ENCODE measurements around the gene SPDYE5. TPM values are rescaled to one million over a fixed set of nuclear protein-coding genes. Genes with fewer than 3 reads are reported as not detected.
"Not testable (repeated sequence)": the region's sequence is repeated elsewhere in the genome, so short reads cannot be mapped to it uniquely, and the experiment has no call there.

The SPDYE5 gene
- polyA plus RNA-seq, 1 donor (not counting 4 experiments of a cell fraction or from before 2014, with no cell fraction given): 0.04 TPM

- dilution Hi-C loops (cut with MboI; ENCODE audit: extremely low pct_ligation_motif_present, low sequenced_read_pairs); H3K9me3 ChIP-seq (ENCODE audit: control insufficient read depth, low read depth, low read length); H3K36me3 ChIP-seq (ENCODE audit: control insufficient read depth in 2 of 2, extremely low read depth in 1 of 2, insufficient read depth in 2 of 2, low read length in 2 of 2): not testable (repeated sequence)
Observed at GRCh38 chr7:75470166-75470565, 22.0 kb upstream of the SPDYE5 start.

GRCh38 chr7:75477457-75477856 lies 14.7 kb upstream of the SPDYE5 start:
- dilution Hi-C loops (cut with MboI; ENCODE audit: extremely low pct_ligation_motif_present, low sequenced_read_pairs); H3K4me3 ChIP-seq (ENCODE audit: control insufficient read depth in 2 of 3, extremely low read depth in 1 of 3, insufficient read depth in 2 of 3, low read depth in 1 of 3, low read length in 3 of 3); FAIRE-seq; H4K20me1 ChIP-seq (ENCODE audit: control insufficient read depth, extremely low read depth, insufficient read depth, low read length); H3K79me2 ChIP-seq (ENCODE audit: control insufficient read depth, insufficient read depth, low read length); H3K9ac ChIP-seq (ENCODE audit: control insufficient read depth, extremely low read depth, insufficient read depth, low read length); DNase-seq (ENCODE audit: low read depth, low spot score); H3K4me1 ChIP-seq (ENCODE audit: control insufficient read depth, extremely low read depth, insufficient read depth, low read length); H3K9me1 ChIP-seq (ENCODE audit: control insufficient read depth, extremely low read depth, insufficient read depth, low read length); H3K27ac ChIP-seq (ENCODE audit: control insufficient read depth, insufficient read depth, low read length); H3K27me3 ChIP-seq (ENCODE audit: control insufficient read depth, extremely low read depth, insufficient read depth, low read length); H2AFZ ChIP-seq (ENCODE audit: control insufficient read depth, low read length); H3K4me2 ChIP-seq (ENCODE audit: control insufficient read depth, extremely low read depth, insufficient read depth, low read depth, low read length); H3K9me3 ChIP-seq (ENCODE audit: control insufficient read depth, low read depth, low read length); H3K36me3 ChIP-seq (ENCODE audit: control insufficient read depth in 2 of 2, extremely low read depth in 1 of 2, insufficient read depth in 2 of 2, low read length in 2 of 2): not testable (repeated sequence)

More at GRCh38 chr7:75470166-75470565, 22.0 kb upstream of the SPDYE5 start:
- not testable (repeated sequence) for H3K9ac ChIP-seq (ENCODE audit: control insufficient read depth, extremely low read depth, insufficient read depth, low read length); H3K27ac ChIP-seq (ENCODE audit: control insufficient read depth, insufficient read depth, low read length); H3K9me1 ChIP-seq (ENCODE audit: control insufficient read depth, extremely low read depth, insufficient read depth, low read length); H3K79me2 ChIP-seq (ENCODE audit: control insufficient read depth, insufficient read depth, low read length); FAIRE-seq; H3K4me1 ChIP-seq (ENCODE audit: control insufficient read depth, extremely low read depth, insufficient read depth, low read length); H2AFZ ChIP-seq (ENCODE audit: control insufficient read depth, low read length); H3K4me2 ChIP-seq (ENCODE audit: control insufficient read depth, extremely low read depth, insufficient read depth, low read depth, low read length); H3K27me3 ChIP-seq (ENCODE audit: control insufficient read depth, extremely low read depth, insufficient read depth, low read length); H4K20me1 ChIP-seq (ENCODE audit: control insufficient read depth, extremely low read depth, insufficient read depth, low read length); DNase-seq (ENCODE audit: low read depth, low spot score); H3K4me3 ChIP-seq (ENCODE audit: control insufficient read depth in 2 of 3, extremely low read depth in 1 of 3, insufficient read depth in 2 of 3, low read depth in 1 of 3, low read length in 3 of 3)

GRCh38 chr7:75480313-75480712 lies 11.8 kb upstream of the SPDYE5 start:
- dilution Hi-C loops (cut with MboI; ENCODE audit: extremely low pct_ligation_motif_present, low sequenced_read_pairs): not testable (repeated sequence)

GRCh38 chr7:75485355-75485978 lies 6.7 kb upstream of the SPDYE5 start:
- H3K27me3 ChIP-seq (ENCODE audit: control insufficient read depth, extremely low read depth, insufficient read depth, low read length); FAIRE-seq; DNase-seq (ENCODE audit: low read depth, low spot score); H3K9me3 ChIP-seq (ENCODE audit: control insufficient read depth, low read depth, low read length); H3K9me1 ChIP-seq (ENCODE audit: control insufficient read depth, extremely low read depth, insufficient read depth, low read length); H3K36me3 ChIP-seq (ENCODE audit: control insufficient read depth in 2 of 2, extremely low read depth in 1 of 2, insufficient read depth in 2 of 2, low read length in 2 of 2); H3K79me2 ChIP-seq (ENCODE audit: control insufficient read depth, insufficient read depth, low read length); H4K20me1 ChIP-seq (ENCODE audit: control insufficient read depth, extremely low read depth, insufficient read depth, low read length); H3K27ac ChIP-seq (ENCODE audit: control insufficient read depth, insufficient read depth, low read length); H3K4me1 ChIP-seq (ENCODE audit: control insufficient read depth, extremely low read depth, insufficient read depth, low read length); dilution Hi-C loops (cut with MboI; ENCODE audit: extremely low pct_ligation_motif_present, low sequenced_read_pairs): not testable (repeated sequence)
- Histone ChIP-seq H3K4me3 (ENCODE audit: control insufficient read depth in 2 of 3, extremely low read depth in 1 of 3, insufficient read depth in 2 of 3, low read depth in 1 of 3, low read length in 3 of 3) (peak overlapping the region; percentile 66 to 76 (median 68)), H3K4me2 (ENCODE audit: control insufficient read depth, extremely low read depth, insufficient read depth, low read depth, low read length) (peak overlapping the region; percentile 48), H3K9ac (ENCODE audit: control insufficient read depth, extremely low read depth, insufficient read depth, low read length) (peak overlapping the region; percentile 80), H2AFZ (ENCODE audit: control insufficient read depth, low read length) (peak overlapping the region; percentile 15)

More at GRCh38 chr7:75480313-75480712, 11.8 kb upstream of the SPDYE5 start:
- not testable (repeated sequence) for H3K4me1 ChIP-seq (ENCODE audit: control insufficient read depth, extremely low read depth, insufficient read depth, low read length); H3K36me3 ChIP-seq (ENCODE audit: control insufficient read depth in 2 of 2, extremely low read depth in 1 of 2, insufficient read depth in 2 of 2, low read length in 2 of 2); H3K4me2 ChIP-seq (ENCODE audit: control insufficient read depth, extremely low read depth, insufficient read depth, low read depth, low read length); H3K79me2 ChIP-seq (ENCODE audit: control insufficient read depth, insufficient read depth, low read length); H3K9me3 ChIP-seq (ENCODE audit: control insufficient read depth, low read depth, low read length); FAIRE-seq; H3K27ac ChIP-seq (ENCODE audit: control insufficient read depth, insufficient read depth, low read length); H2AFZ ChIP-seq (ENCODE audit: control insufficient read depth, low read length); H3K4me3 ChIP-seq (ENCODE audit: control insufficient read depth in 2 of 3, extremely low read depth in 1 of 3, insufficient read depth in 2 of 3, low read depth in 1 of 3, low read length in 3 of 3); DNase-seq (ENCODE audit: low read depth, low spot score); H3K9me1 ChIP-seq (ENCODE audit: control insufficient read depth, extremely low read depth, insufficient read depth, low read length); H4K20me1 ChIP-seq (ENCODE audit: control insufficient read depth, extremely low read depth, insufficient read depth, low read length); H3K27me3 ChIP-seq (ENCODE audit: control insufficient read depth, extremely low read depth, insufficient read depth, low read length); H3K9ac ChIP-seq (ENCODE audit: control insufficient read depth, extremely low read depth, insufficient read depth, low read length)

GRCh38 chr7:75485979-75486643 lies 6.0 kb upstream of the SPDYE5 start, which contains the start of gene POM121C:
TSS of gene POM121C (minus strand) at chr7:75486299. CDS start at chr7:75441496, 44,803 bp downstream.
- Histone ChIP-seq H3K27ac (ENCODE audit: control insufficient read depth, insufficient read depth, low read length) (peak within 1 kb of the TSS; percentile 54), H3K4me2 (ENCODE audit: control insufficient read depth, extremely low read depth, insufficient read depth, low read depth, low read length) (peak within 1 kb of the TSS; percentile 62), H3K4me3 (ENCODE audit: control insufficient read depth in 2 of 3, extremely low read depth in 1 of 3, insufficient read depth in 2 of 3, low read depth in 1 of 3, low read length in 3 of 3) (peak within 1 kb of the TSS; percentile 66 to 76 (median 68)), H3K9ac (ENCODE audit: control insufficient read depth, extremely low read depth, insufficient read depth, low read length) (peak within 1 kb of the TSS; percentile 80), H2AFZ (ENCODE audit: control insufficient read depth, low read length) (peak within 1 kb of the TSS; percentile 69)
- dilution Hi-C loops (cut with MboI; ENCODE audit: extremely low pct_ligation_motif_present, low sequenced_read_pairs); H3K4me1 ChIP-seq (ENCODE audit: control insufficient read depth, extremely low read depth, insufficient read depth, low read length); H4K20me1 ChIP-seq (ENCODE audit: control insufficient read depth, extremely low read depth, insufficient read depth, low read length); H3K9me1 ChIP-seq (ENCODE audit: control insufficient read depth, extremely low read depth, insufficient read depth, low read length); H3K79me2 ChIP-seq (ENCODE audit: control insufficient read depth, insufficient read depth, low read length); H3K36me3 ChIP-seq (ENCODE audit: control insufficient read depth in 2 of 2, extremely low read depth in 1 of 2, insufficient read depth in 2 of 2, low read length in 2 of 2); FAIRE-seq; H3K27me3 ChIP-seq (ENCODE audit: control insufficient read depth, extremely low read depth, insufficient read depth, low read length); H3K9me3 ChIP-seq (ENCODE audit: control insufficient read depth, low read depth, low read length): not testable (repeated sequence)
- DNase-seq (ENCODE audit: low read depth, low spot score): peak; percentile 42
